ENCODE measurements around the gene SLC13A1.
A peak's percentile ranks its signal among the peaks of the same experiment; 100 is the strongest.

SLC13A1 gene

GRCh38 chr7:123155571-123155970 lies 44.2 kb downstream of the SLC13A1 start:
- DNase-seq (ENCODE audit: low spot score): no peak
- no peak for TF ChIP-seq CTCF (conservative IDR thresholded peaks at IDR 0.05; ENCODE audit: low read depth)
- ChIA-PET POLR2A (ENCODE audit: low non-redundant PET) (no interaction called here), CTCF (interaction anchor here (0.6 kb wide), 1 partner anchor 606 kb away, joined by 3 read pairs; no protein-coding TSS in a partner anchor)
- H3K27ac ChIP-seq: no peak overlapping the region

GRCh38 chr7:123154231-123154860 lies 45.4 kb downstream of the SLC13A1 start:
- TF ChIP-seq CTCF (conservative IDR thresholded peaks at IDR 0.05; ENCODE audit: low read depth): peak; percentile 89
- peak; percentile 53 for DNase-seq (ENCODE audit: low spot score)
- ChIA-PET CTCF (interaction anchor here (0.6 to 1.0 kb wide), 6 partner anchors 11 to 340 kb away, joined by 3 to 4 read pairs (median 3); no protein-coding TSS in a partner anchor), POLR2A (ENCODE audit: low non-redundant PET) (no interaction called here)
- H3K27ac ChIP-seq: no peak overlapping the region

GRCh38 chr7:123151443-123151842 lies 48.3 kb downstream of the SLC13A1 start:
- no peak overlapping the region for H3K27ac ChIP-seq
- no peak for TF ChIP-seq CTCF (conservative IDR thresholded peaks at IDR 0.05; ENCODE audit: low read depth)
- CTCF ChIA-PET: no interaction called here
- no peak for DNase-seq (ENCODE audit: low spot score)
- POLR2A ChIA-PET (ENCODE audit: low non-redundant PET): no interaction called here

GRCh38 chr7:123148813-123149212 lies 51.0 kb downstream of the SLC13A1 start:
- no peak overlapping the region for H3K27ac ChIP-seq
- POLR2A ChIA-PET (ENCODE audit: low non-redundant PET): no interaction called here
- no peak for TF ChIP-seq CTCF (conservative IDR thresholded peaks at IDR 0.05; ENCODE audit: low read depth)
- no peak for DNase-seq (ENCODE audit: low spot score)
- CTCF ChIA-PET: no interaction called here

GRCh38 chr7:123143252-123144006 lies 56.3 kb downstream of the SLC13A1 start:
- no peak for DNase-seq (ENCODE audit: low spot score)
- ChIA-PET CTCF (no interaction called here), POLR2A (ENCODE audit: low non-redundant PET) (no interaction called here)
- TF ChIP-seq CTCF (conservative IDR thresholded peaks at IDR 0.05; ENCODE audit: low read depth): no peak
- no peak overlapping the region for H3K27ac ChIP-seq

- no peak overlapping the region for H3K27ac ChIP-seq
- ChIA-PET POLR2A (ENCODE audit: low non-redundant PET) (no interaction called here), CTCF (no interaction called here)
- TF ChIP-seq CTCF (conservative IDR thresholded peaks at IDR 0.05; ENCODE audit: low read depth): no peak
- DNase-seq (ENCODE audit: low spot score): no peak
Observed at GRCh38 chr7:123140561-123140960, 59.2 kb downstream of the SLC13A1 start.

Measured in RWPE1 (cell line).